ENCODE results near the gene GOSR2. TPM values are rescaled to one million over a fixed set of nuclear protein-coding genes. Genes with fewer than 3 reads are reported as not detected.
"Not testable (repeated sequence)": the region's sequence is repeated elsewhere in the genome, so short reads cannot be mapped to it uniquely, and the experiment has no call there.

Gene GOSR2
- total and polyA plus RNA-seq, 2 of the 13 experiments (the other 11 are each of a cell fraction or from before 2014, with no cell fraction given): 61.5 to 63.9 TPM

DNA sequence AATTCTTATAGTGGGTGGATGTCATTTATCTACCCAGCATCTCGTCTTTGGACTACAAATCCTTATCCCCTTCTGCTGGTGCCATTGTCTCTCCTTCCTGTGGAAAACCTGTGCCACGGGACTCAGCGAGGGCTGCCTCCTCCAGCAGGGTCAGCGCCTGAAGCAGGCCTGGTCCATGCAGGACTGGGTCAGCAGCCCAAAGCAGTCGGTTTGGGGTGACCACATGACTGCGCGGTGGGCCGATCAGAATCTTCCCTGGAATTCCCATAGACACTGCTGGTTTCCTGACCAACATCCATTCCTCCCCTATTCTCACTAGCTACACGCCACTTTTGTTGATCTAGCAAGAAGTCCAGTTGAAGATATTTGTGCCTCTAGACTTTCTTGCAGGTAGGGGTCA, 29.2 kb downstream of the GOSR2 start:
- ChIA-PET CTCF (ENCODE audit: low intra/inter-chr PET ratio, low total read pairs) (no interaction called here), POLR2A (interaction anchor here (2.1 kb wide), 1 partner anchor 9 kb away, joined by 7 read pairs; no protein-coding TSS in a partner anchor)
- TF ChIP-seq ARNTL (CRISPR knock-in tag; IDR thresholded peaks at IDR 0.05) (no peak), PHB2 (IDR thresholded peaks at IDR 0.05; ENCODE audit: partially characterized antibody) (no peak), NKX3-1 (CRISPR knock-in tag; IDR thresholded peaks at IDR 0.05) (no peak), FOXP1 (IDR thresholded peaks at IDR 0.05) (no peak), FOXP1 (CRISPR knock-in tag; IDR thresholded peaks at IDR 0.05) (no peak)
- TF ChIP-seq, protein P1, sequence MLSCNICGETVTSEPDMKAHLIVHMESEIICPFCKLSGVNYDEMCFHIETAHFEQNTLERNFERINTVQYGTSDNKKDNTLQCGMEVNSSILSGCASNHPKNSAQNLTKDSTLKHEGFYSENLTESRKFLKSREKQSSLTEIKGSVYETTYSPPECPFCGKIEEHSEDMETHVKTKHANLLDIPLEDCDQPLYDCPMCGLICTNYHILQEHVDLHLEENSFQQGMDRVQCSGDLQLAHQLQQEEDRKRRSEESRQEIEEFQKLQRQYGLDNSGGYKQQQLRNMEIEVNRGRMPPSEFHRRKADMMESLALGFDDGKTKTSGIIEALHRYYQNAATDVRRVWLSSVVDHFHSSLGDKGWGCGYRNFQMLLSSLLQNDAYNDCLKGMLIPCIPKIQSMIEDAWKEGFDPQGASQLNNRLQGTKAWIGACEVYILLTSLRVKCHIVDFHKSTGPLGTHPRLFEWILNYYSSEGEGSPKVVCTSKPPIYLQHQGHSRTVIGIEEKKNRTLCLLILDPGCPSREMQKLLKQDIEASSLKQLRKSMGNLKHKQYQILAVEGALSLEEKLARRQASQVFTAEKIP (CRISPR knock-in tag; IDR thresholded peaks at IDR 0.05; ENCODE audit: borderline replicate concordance): no peak
- TF ChIP-seq, protein P2, sequence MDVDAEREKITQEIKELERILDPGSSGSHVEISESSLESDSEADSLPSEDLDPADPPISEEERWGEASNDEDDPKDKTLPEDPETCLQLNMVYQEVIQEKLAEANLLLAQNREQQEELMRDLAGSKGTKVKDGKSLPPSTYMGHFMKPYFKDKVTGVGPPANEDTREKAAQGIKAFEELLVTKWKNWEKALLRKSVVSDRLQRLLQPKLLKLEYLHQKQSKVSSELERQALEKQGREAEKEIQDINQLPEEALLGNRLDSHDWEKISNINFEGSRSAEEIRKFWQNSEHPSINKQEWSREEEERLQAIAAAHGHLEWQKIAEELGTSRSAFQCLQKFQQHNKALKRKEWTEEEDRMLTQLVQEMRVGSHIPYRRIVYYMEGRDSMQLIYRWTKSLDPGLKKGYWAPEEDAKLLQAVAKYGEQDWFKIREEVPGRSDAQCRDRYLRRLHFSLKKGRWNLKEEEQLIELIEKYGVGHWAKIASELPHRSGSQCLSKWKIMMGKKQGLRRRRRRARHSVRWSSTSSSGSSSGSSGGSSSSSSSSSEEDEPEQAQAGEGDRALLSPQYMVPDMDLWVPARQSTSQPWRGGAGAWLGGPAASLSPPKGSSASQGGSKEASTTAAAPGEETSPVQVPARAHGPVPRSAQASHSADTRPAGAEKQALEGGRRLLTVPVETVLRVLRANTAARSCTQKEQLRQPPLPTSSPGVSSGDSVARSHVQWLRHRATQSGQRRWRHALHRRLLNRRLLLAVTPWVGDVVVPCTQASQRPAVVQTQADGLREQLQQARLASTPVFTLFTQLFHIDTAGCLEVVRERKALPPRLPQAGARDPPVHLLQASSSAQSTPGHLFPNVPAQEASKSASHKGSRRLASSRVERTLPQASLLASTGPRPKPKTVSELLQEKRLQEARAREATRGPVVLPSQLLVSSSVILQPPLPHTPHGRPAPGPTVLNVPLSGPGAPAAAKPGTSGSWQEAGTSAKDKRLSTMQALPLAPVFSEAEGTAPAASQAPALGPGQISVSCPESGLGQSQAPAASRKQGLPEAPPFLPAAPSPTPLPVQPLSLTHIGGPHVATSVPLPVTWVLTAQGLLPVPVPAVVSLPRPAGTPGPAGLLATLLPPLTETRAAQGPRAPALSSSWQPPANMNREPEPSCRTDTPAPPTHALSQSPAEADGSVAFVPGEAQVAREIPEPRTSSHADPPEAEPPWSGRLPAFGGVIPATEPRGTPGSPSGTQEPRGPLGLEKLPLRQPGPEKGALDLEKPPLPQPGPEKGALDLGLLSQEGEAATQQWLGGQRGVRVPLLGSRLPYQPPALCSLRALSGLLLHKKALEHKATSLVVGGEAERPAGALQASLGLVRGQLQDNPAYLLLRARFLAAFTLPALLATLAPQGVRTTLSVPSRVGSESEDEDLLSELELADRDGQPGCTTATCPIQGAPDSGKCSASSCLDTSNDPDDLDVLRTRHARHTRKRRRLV (CRISPR knock-in tag; IDR thresholded peaks at IDR 0.05): no peak
- no peak overlapping the region for H3K4me3 ChIP-seq (replicated peaks in 1 of 3; ENCODE audit: insufficient read depth in 1 of 3, low read depth in 2 of 3, low read length in 3 of 3)
- intact Hi-C loops (cut with micrococcal nuclease; ENCODE audit: unreplicated experiment): no loop called here
- 95% methylated on average over 9 of the region's 9 CpGs for WGBS (ENCODE audit: low lambda C conversion rate)
- no peak overlapping the region for H3K9ac ChIP-seq (ENCODE audit: insufficient read depth, low read depth, low read length)
- DNase-seq (ENCODE audit: low spot score) (no peak), FAIRE-seq (no peak), ATAC-seq (no peak)
- H3K36me3 ChIP-seq (replicated peaks in 1 of 2; ENCODE audit: control insufficient read depth in 1 of 2, insufficient read depth in 2 of 2, low read length in 2 of 2): peaks cover 7 to 9% of the 10 kb centered on the region in 2 experiments; a peak in 4 of 5 replicates
- H3K27ac ChIP-seq (ENCODE audit: extremely low read length, insufficient read depth, low read length): no peak overlapping the region
- H3K27me3 ChIP-seq (ENCODE audit: control insufficient read depth in 1 of 2, insufficient read depth in 2 of 2, low read length in 2 of 2): no peaks in the 10 kb centered on the region
- in situ Hi-C loops (cut with HindIII; ENCODE audit: extremely low pct_ligation_motif_present, low pct_unique_long_range_greater_than_20kb): no loop called here
- H3K4me2 ChIP-seq (ENCODE audit: low read depth, low read length): no peak overlapping the region
- no TSS peak for BruUV-seq (replicated peaks)
- no peaks in the 10 kb centered on the region for H3K9me3 ChIP-seq (ENCODE audit: low read length)
- H2AFZ ChIP-seq (ENCODE audit: low read length): no peak overlapping the region
- no peaks in the 10 kb centered on the region for H3K79me2 ChIP-seq (ENCODE audit: insufficient read depth, low read length)
- H3K4me1 ChIP-seq (ENCODE audit: insufficient read depth, low read length): no peaks in the 10 kb centered on the region
- H4K20me1 ChIP-seq (ENCODE audit: insufficient read depth, low read length): no peaks in the 10 kb centered on the region; the same call in 1 of the 2 replicates

DNA sequence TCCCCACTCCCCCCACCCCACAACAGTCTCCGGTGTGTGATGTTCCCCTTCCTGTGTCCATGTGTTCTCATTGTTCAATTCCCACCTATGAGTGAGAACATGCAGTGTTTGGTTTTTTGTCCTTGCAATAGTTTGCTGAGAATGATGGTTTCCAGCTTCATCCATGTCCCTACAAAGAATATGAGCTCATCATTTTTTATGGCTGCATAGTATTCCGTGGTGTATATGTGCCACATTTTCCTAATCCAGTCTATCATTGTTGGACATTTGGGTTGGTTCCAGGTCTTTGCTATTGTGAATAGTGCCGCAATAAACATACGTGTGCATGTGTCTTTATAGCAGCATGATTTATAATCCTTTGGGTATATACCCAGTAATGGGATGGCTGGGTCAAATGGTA, 30.2 kb downstream of the GOSR2 start:
- DNase-seq (ENCODE audit: low spot score); H3K4me1 ChIP-seq (ENCODE audit: insufficient read depth, low read length); H3K4me3 ChIP-seq (replicated peaks in 1 of 3; ENCODE audit: insufficient read depth in 1 of 3, low read depth in 2 of 3, low read length in 3 of 3); FAIRE-seq; intact Hi-C loops (cut with micrococcal nuclease; ENCODE audit: unreplicated experiment); H3K27ac ChIP-seq (ENCODE audit: extremely low read length, insufficient read depth, low read length); CTCF ChIA-PET (ENCODE audit: low intra/inter-chr PET ratio, low total read pairs); H3K27me3 ChIP-seq (ENCODE audit: control insufficient read depth in 1 of 2, insufficient read depth in 2 of 2, low read length in 2 of 2); H3K9ac ChIP-seq (ENCODE audit: insufficient read depth, low read depth, low read length); ATAC-seq; POLR2A ChIA-PET; H3K79me2 ChIP-seq (ENCODE audit: insufficient read depth, low read length); in situ Hi-C loops (cut with HindIII; ENCODE audit: extremely low pct_ligation_motif_present, low pct_unique_long_range_greater_than_20kb); BruUV-seq (replicated peaks); H3K9me3 ChIP-seq (ENCODE audit: low read length); H4K20me1 ChIP-seq (ENCODE audit: insufficient read depth, low read length); H2AFZ ChIP-seq (ENCODE audit: low read length); H3K4me2 ChIP-seq (ENCODE audit: low read depth, low read length): not testable (repeated sequence)
- H3K36me3 ChIP-seq (replicated peaks in 1 of 2; ENCODE audit: control insufficient read depth in 1 of 2, insufficient read depth in 2 of 2, low read length in 2 of 2): peaks cover 7 to 12% of the 10 kb centered on the region in 2 experiments; a peak in 4 of 5 replicates
- 91% methylated on average over 2 of the region's 4 CpGs for WGBS (ENCODE audit: low lambda C conversion rate)

Data from HepG2 (cell line).